ENCODE data around the gene TGIF1. TPM values are rescaled to one million over a fixed set of nuclear protein-coding genes. Genes with fewer than 3 reads are reported as not detected.

The TGIF1 gene
- total and polyA plus RNA-seq, 2 of the 4 experiments (the other 2 are of a cell fraction) = 62.1 to 118 TPM

- no peaks in the 10 kb centered on the region for H3K79me1 ChIP-seq (ENCODE audit: low read depth in 1 of 2, low read length in 2 of 2)
- H2BK5ac ChIP-seq (ENCODE audit: low read depth, low read length, poor library complexity, severe bottlenecking) = no peak overlapping the region
- H4K5ac ChIP-seq (ENCODE audit: low read depth, low read length) = no peak overlapping the region
- DNase-seq (no peak), ATAC-seq (ENCODE audit: low read depth) (no peak)
- no peaks in the 10 kb centered on the region for H3K9me3 ChIP-seq (ENCODE audit: control insufficient read depth, insufficient read depth, low read length)
- no peak overlapping the region for H3K27ac ChIP-seq (ENCODE audit: insufficient read depth, low read length)
- no peaks in the 10 kb centered on the region for H3K4me1 ChIP-seq (ENCODE audit: control insufficient read depth, insufficient read depth, low read length)
- POLR2A ChIA-PET (ENCODE audit: unreplicated experiment) = no interaction called here
- H3K23ac ChIP-seq (ENCODE audit: low read depth, low read length) = no peak overlapping the region
- H3K4me3 ChIP-seq (ENCODE audit: insufficient read depth, low read depth, low read length) = no peak overlapping the region
- no TSS peak for BruUV-seq (replicated peaks)
- H3K4me2 ChIP-seq (ENCODE audit: low read depth, low read length) = no peak overlapping the region
- H2BK15ac ChIP-seq (ENCODE audit: low read depth, low read length) = no peak overlapping the region
- CTCF ChIA-PET = interaction anchor here (1.0 kb wide), 1 partner anchor 10 kb away, joined by 3 read pairs; no protein-coding TSS in a partner anchor
- intact Hi-C loops (cut with micrococcal nuclease) (no loop called here), in situ Hi-C loops (cut with MboI; ENCODE audit: low sequenced_read_pairs) (no loop called here), dilution Hi-C loops (cut with HindIII; ENCODE audit: low sequenced_read_pairs, unreplicated experiment) (no loop called here)
- no peak overlapping the region for H3K4ac ChIP-seq (ENCODE audit: low read depth, low read length)
- TF ChIP-seq CHD1 (IDR thresholded peaks at IDR 0.05; ENCODE audit: low read depth, low read length) (no peak), NFE2L2 (IDR thresholded peaks at IDR 0.05; ENCODE audit: low read depth, low read length) (no peak), ELK1 (IDR thresholded peaks at IDR 0.05; ENCODE audit: borderline replicate concordance, low read depth, low read length) (no peak), RAD21 (IDR thresholded peaks at IDR 0.05; ENCODE audit: low read length) (no peak), CEBPB (IDR thresholded peaks at IDR 0.05; ENCODE audit: low read depth, low read length) (no peak), MAFK (IDR thresholded peaks at IDR 0.05; ENCODE audit: low read depth, low read length) (no peak), RCOR1 (IDR thresholded peaks at IDR 0.05; ENCODE audit: insufficient replicate concordance, low read length) (no peak), CTCF (conservative IDR thresholded peaks at IDR 0.05; ENCODE audit: low read depth, low read length) (no peak), POLR2A (IDR thresholded peaks at IDR 0.05; ENCODE audit: low read depth, low read length) (no peak), FOS (IDR thresholded peaks at IDR 0.05; ENCODE audit: low read depth, low read length) (no peak), BHLHE40 (IDR thresholded peaks at IDR 0.05; ENCODE audit: low read depth, low read length) (no peak)
- TF ChIP-seq, protein P1, sequence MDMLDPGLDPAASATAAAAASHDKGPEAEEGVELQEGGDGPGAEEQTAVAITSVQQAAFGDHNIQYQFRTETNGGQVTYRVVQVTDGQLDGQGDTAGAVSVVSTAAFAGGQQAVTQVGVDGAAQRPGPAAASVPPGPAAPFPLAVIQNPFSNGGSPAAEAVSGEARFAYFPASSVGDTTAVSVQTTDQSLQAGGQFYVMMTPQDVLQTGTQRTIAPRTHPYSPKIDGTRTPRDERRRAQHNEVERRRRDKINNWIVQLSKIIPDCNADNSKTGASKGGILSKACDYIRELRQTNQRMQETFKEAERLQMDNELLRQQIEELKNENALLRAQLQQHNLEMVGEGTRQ (IDR thresholded peaks at IDR 0.05; ENCODE audit: low read depth, low read length) = no peak
- no peaks in the 10 kb centered on the region for H4K20me1 ChIP-seq (ENCODE audit: insufficient read depth, low read length)
- no peaks in the 10 kb centered on the region for H3K36me3 ChIP-seq (ENCODE audit: control insufficient read depth, insufficient read depth, low read length)
- H3K18ac ChIP-seq (ENCODE audit: low read depth, low read length) = no peak overlapping the region
- no peak overlapping the region for H3K14ac ChIP-seq (replicated peaks; ENCODE audit: low read depth, low read length)
- no peak overlapping the region for H2AK9ac ChIP-seq (replicated peaks; ENCODE audit: low read depth, low read length, poor library complexity)
- H2BK20ac ChIP-seq (ENCODE audit: low read depth, low read length) = no peak overlapping the region
- no CpG with 5 or more reads among the region's 2 CpGs for WGBS, 2 experiments (ENCODE audit: extremely low coverage in 2 of 2, insufficient read length in 1 of 2)
- H3K9me1 ChIP-seq (ENCODE audit: insufficient read depth, low read length) = no peaks in the 10 kb centered on the region
- H3K27me3 ChIP-seq (ENCODE audit: control insufficient read depth, insufficient read depth, low read length) = 0 out of 2 replicates have a peak, but pooled peaks cover 4% of the 10 kb centered on the region
- H3K9ac ChIP-seq (ENCODE audit: low read depth, low read length) = no peak overlapping the region
- no peak overlapping the region for H2AFZ ChIP-seq (replicated peaks; ENCODE audit: low read length, poor library complexity)
- H2BK120ac ChIP-seq (ENCODE audit: low read depth, low read length) = no peak overlapping the region
- H3K56ac ChIP-seq (ENCODE audit: extremely low read depth, insufficient read depth, low read length) = no peak overlapping the region
- no peak overlapping the region for H4K91ac ChIP-seq (ENCODE audit: insufficient read depth, low read depth, low read length)
- H2AK5ac ChIP-seq (ENCODE audit: low read depth, low read length) = no peak overlapping the region
- no peak overlapping the region for H4K8ac ChIP-seq (ENCODE audit: low read depth in 2 of 2, low read length in 2 of 2)
Measured at GRCh38 chr18:3492721-3493120, 42.7 kb downstream of the TGIF1 start.

All from IMR-90 (cell line).